Neural progenitor cell (in vitro differentiated cells): ENCODE measurements around the gene RAPGEF4.

ENCODE experiments used
- CTCF ChIP-seq: fragments of 200-600 bp; sonication (generic); IDR thresholded peaks from 2 replicates; pipeline ENCODE4 v1.5.1; 2017; ENCODE audit warnings: antibody characterized with exemption, mild to moderate bottlenecking
- EZH2 ChIP-seq: fragments of 200-600 bp; sonication (generic); IDR thresholded peaks from 2 replicates; pipeline ENCODE4 v1.6.1; 2017; ENCODE audit warnings: antibody characterized with exemption, mild to moderate bottlenecking, moderate library complexity

DNA sequence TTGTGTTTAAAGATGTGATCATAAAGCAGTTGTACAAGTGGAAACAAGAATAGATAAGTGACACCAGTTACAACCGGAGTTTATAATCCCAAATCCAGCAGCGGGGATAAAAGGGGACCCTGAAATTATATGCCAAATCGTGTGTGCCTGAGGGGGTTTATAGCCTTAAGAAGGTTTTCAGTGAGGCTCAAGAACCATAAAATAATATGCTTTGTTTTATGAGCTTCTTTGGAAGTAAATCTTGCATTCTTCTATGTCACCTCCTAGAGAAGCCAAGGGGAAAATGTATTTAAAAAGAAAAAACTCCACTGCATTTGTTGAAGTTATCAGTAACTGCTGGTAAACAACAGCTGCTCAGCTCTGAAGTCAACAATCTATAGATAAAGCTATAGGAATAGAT, 314.2 kb downstream of the RAPGEF4 start:
- TF ChIP-seq CTCF (no peak), EZH2 (no peak)
